K562 (cell line): Measurements from ENCODE around the gene CTPS1. TPM values are rescaled to one million over a fixed set of nuclear protein-coding genes. Genes with fewer than 3 reads are reported as not detected.
A peak's percentile ranks its signal among the peaks of the same experiment; 100 is the strongest.

Experiments used
- CTBP1 ChIP-seq: fragments of 450-650 bp; IDR thresholded peaks from 2 replicates; pipeline ENCODE4 v1.6.1; 2016; ENCODE audit warnings: borderline replicate concordance
- EP300 ChIP-seq: IDR thresholded peaks from 2 replicates; pipeline ENCODE4 v1.6.1; 2012; ENCODE audit warnings: low read length, improper control_type of control experiment
- FOSL1 ChIP-seq: fragments of 200-800 bp; sonication (Bioruptor generic); conservative IDR thresholded peaks from 2 replicates; pipeline ENCODE4 v1.6.1; 2016; ENCODE audit warnings: missing genetic modification characterization, missing compliant biosample characterization
- GABPB1 ChIP-seq: sonication (generic); formaldehyde crosslinking; IDR thresholded peaks from 2 replicates; pipeline ENCODE4 v1.8.0; 2022; ENCODE audit warnings: mild to moderate bottlenecking, missing genetic modification reagents
- HSF4 ChIP-seq: fragments of 250-450 bp; sonication (Bioruptor Pico); IDR thresholded peaks from 2 replicates; pipeline ENCODE4 v2.1.2; 2022; ENCODE audit warnings: mild to moderate bottlenecking, moderate library complexity, borderline replicate concordance
- KDM1A ChIP-seq, 2 experiments: fragments of 450-650 bp; IDR thresholded peaks; 2 replicates each; pipeline ENCODE4 v1.6.1; 2016; ENCODE audit warnings: mild to moderate bottlenecking in 2 of 2
- MEF2D ChIP-seq: conservative IDR thresholded peaks from 2 replicates; pipeline ENCODE4 v1.6.1; 2016; ENCODE audit warnings: low read depth, missing genetic modification characterization, missing compliant biosample characterization
- NCOA1 ChIP-seq: fragments of 450-650 bp; IDR thresholded peaks from 2 replicates; pipeline ENCODE4 v1.6.1; 2016; ENCODE audit warnings: low read depth
- NR2C1 ChIP-seq, 2 experiments: fragments of 450-650 bp; IDR thresholded peaks; 2 replicates each; pipeline ENCODE4 v1.6.1; 2017; ENCODE audit warnings: mild to moderate bottlenecking in 2 of 2, antibody characterized with exemption in 1 of 2, inconsistent platforms in 1 of 2, missing compliant biosample characterization in 1 of 2, missing genetic modification characterization in 1 of 2
- POLR2AphosphoS5 ChIP-seq: IDR thresholded peaks from 2 replicates; pipeline ENCODE4 v1.6.1; 2011; ENCODE audit warnings: mild to moderate bottlenecking, low read depth, low read length, moderate library complexity; ENCODE audit not compliant: control insufficient read depth, insufficient read depth
- PTRF ChIP-seq: fragments of 450-650 bp; IDR thresholded peaks from 2 replicates; pipeline ENCODE4 v1.6.1; 2016; ENCODE audit warnings: mild to moderate bottlenecking, missing genetic modification characterization, missing compliant biosample characterization
- RBFOX2 ChIP-seq: fragments of 200-400 bp; formaldehyde crosslinking; IDR thresholded peaks from 2 replicates; pipeline ENCODE4 v1.6.1; 2017; ENCODE audit warnings: low read depth, mild to moderate bottlenecking, low read length, moderate library complexity
- TCF7 ChIP-seq: sonication (generic); IDR thresholded peaks from 2 replicates; pipeline ENCODE4 v1.6.1; 2016; ENCODE audit warnings: antibody characterized with exemption, borderline replicate concordance
- ZNF23 ChIP-seq: fragments of 250-450 bp; sonication (Bioruptor Pico); IDR thresholded peaks from 2 replicates; pipeline ENCODE4 v1.4.0; 2020; ENCODE audit warnings: mild to moderate bottlenecking
- ZNF507 ChIP-seq: conservative IDR thresholded peaks from 2 replicates; pipeline ENCODE4 v1.6.1; 2017; ENCODE audit warnings: missing genetic modification characterization, missing compliant biosample characterization
- ZNF75A ChIP-seq: fragments of 450-650 bp; formaldehyde crosslinking; IDR thresholded peaks from 2 replicates; pipeline ENCODE4 v1.4.0; 2020; ENCODE audit warnings: mild to moderate bottlenecking
- ZNF778 ChIP-seq: fragments of 450-650 bp; formaldehyde crosslinking; IDR thresholded peaks from 2 replicates; pipeline ENCODE4 v1.4.0; 2020; ENCODE audit warnings: mild to moderate bottlenecking, moderate library complexity
- polyA plus RNA-seq, 8 experiments: library from polyadenylated mRNA; depleted of rRNA in 4 of 8; stranded (reverse) in 5 of 8; unstranded in 3 of 8; fragments of >200 nt; fragmentation: Nextera tagmentation in 2 of 8; fragmentation: Illumina TruSeq in 1 of 8; extraction: Ambion mirVana in 2 of 8; extraction: Trizol in 1 of 8; gene quantifications; 2 replicates each; pipeline versions ENCODE4 v1.2.1 to v1.2.3, GENCODE V29; 2011 to 2014; ENCODE audit warnings: inconsistent platforms in 1 of 8, missing spikeins in 1 of 8
- total RNA-seq, 7 experiments: library from RNA; depleted of rRNA in 6 of 7; stranded (reverse); fragments of >200 nt in 6 of 7; fragmentation: Illumina TruSeq in 2 of 7; extraction: Trizol in 2 of 7; gene quantifications; 2 replicates each; pipeline versions ENCODE4 v1.2.1 to v1.2.3, GENCODE V29; 2011 to 2021; ENCODE audit warnings: low replicate concordance in 1 of 7
- TF ChIP-seq, protein P1 (sequence below): fragments of 200-800 bp; sonication (Bioruptor generic); IDR thresholded peaks from 2 replicates; pipeline ENCODE4 v1.6.1; 2017; ENCODE audit warnings: missing genetic modification characterization, missing compliant biosample characterization
- TF ChIP-seq, protein P2 (sequence below): fragments of 450-650 bp; IDR thresholded peaks from 2 replicates; pipeline ENCODE4 v1.6.1; 2014; ENCODE audit warnings: low read depth, mild to moderate bottlenecking, moderate library complexity, borderline replicate concordance
- TF ChIP-seq, protein P3 (sequence below): IDR thresholded peaks from 2 replicates; pipeline ENCODE4 v1.6.1; 2012; ENCODE audit warnings: low read depth, low read length, improper control_type of control experiment, borderline replicate concordance
- TF ChIP-seq, protein P4 (sequence below): fragments of 450-650 bp; IDR thresholded peaks from 2 replicates; pipeline ENCODE4 v1.6.1; 2018; ENCODE audit not compliant: partially characterized antibody

Gene CTPS1
- total and polyA plus RNA-seq, 9 of the 15 experiments (the other 6 are each of a cell fraction or from before 2014, with no cell fraction given), result 44.4 to 164 (median 87.7) TPM

DNA sequence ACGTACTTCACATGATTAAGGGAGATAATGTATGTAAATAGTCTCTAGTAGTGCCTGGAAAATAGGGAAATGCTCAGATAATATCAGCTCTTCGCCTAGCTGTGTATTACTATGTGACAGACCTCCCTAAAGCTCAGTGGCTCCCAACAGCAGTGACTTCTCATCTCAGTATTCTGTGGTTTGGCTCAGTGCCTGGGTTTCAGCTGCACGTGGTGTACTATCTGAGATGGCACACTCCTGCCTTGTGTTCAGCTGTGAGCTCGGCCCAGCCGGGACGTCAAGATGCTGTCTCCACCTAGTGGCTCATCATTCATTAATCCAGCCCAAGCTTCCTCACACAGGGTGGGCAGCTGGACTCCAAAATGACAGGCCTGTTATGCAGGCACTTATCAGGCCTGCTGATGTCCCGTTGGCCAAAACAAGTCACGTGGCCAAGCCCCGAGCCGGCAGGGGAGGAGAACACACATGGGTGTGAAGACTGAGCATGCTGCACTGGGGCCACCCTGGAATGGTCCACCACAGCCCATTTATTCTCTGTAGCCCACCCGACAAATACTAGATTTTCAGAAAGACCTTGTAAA is 24.2 kb downstream of the CTPS1 start (continued):
- TF ChIP-seq, protein P1, sequence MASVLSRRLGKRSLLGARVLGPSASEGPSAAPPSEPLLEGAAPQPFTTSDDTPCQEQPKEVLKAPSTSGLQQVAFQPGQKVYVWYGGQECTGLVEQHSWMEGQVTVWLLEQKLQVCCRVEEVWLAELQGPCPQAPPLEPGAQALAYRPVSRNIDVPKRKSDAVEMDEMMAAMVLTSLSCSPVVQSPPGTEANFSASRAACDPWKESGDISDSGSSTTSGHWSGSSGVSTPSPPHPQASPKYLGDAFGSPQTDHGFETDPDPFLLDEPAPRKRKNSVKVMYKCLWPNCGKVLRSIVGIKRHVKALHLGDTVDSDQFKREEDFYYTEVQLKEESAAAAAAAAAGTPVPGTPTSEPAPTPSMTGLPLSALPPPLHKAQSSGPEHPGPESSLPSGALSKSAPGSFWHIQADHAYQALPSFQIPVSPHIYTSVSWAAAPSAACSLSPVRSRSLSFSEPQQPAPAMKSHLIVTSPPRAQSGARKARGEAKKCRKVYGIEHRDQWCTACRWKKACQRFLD, result peak; percentile 92
- TF ChIP-seq, protein P2, sequence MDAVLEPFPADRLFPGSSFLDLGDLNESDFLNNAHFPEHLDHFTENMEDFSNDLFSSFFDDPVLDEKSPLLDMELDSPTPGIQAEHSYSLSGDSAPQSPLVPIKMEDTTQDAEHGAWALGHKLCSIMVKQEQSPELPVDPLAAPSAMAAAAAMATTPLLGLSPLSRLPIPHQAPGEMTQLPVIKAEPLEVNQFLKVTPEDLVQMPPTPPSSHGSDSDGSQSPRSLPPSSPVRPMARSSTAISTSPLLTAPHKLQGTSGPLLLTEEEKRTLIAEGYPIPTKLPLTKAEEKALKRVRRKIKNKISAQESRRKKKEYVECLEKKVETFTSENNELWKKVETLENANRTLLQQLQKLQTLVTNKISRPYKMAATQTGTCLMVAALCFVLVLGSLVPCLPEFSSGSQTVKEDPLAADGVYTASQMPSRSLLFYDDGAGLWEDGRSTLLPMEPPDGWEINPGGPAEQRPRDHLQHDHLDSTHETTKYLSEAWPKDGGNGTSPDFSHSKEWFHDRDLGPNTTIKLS, result peak; percentile 78
- TF ChIP-seq, protein P3, sequence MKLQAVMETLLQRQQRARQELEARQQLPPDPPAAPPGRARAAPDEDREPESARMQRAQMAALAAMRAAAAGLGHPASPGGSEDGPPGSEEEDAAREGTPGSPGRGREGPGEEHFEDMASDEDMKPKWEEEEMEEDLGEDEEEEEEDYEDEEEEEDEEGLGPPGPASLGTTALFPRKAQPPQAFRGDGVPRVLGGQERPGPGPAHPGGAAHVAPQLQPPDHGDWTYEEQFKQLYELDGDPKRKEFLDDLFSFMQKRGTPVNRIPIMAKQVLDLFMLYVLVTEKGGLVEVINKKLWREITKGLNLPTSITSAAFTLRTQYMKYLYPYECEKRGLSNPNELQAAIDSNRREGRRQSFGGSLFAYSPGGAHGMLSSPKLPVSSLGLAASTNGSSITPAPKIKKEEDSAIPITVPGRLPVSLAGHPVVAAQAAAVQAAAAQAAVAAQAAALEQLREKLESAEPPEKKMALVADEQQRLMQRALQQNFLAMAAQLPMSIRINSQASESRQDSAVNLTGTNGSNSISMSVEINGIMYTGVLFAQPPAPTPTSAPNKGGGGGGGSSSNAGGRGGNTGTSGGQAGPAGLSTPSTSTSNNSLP, result peak; percentile 57; the same call in 1 of the 2 replicates
- TF ChIP-seq RBFOX2, result peak; percentile 27; the same call in 1 of the 2 replicates
- TF ChIP-seq EP300, result peak; percentile 85
- peak; percentile 85 for TF ChIP-seq GABPB1
- peak; percentile 76 for TF ChIP-seq NCOA1
- TF ChIP-seq MEF2D (tag), result peak; percentile 82
- no peak for TF ChIP-seq PTRF (tag)
- TF ChIP-seq, protein P4, sequence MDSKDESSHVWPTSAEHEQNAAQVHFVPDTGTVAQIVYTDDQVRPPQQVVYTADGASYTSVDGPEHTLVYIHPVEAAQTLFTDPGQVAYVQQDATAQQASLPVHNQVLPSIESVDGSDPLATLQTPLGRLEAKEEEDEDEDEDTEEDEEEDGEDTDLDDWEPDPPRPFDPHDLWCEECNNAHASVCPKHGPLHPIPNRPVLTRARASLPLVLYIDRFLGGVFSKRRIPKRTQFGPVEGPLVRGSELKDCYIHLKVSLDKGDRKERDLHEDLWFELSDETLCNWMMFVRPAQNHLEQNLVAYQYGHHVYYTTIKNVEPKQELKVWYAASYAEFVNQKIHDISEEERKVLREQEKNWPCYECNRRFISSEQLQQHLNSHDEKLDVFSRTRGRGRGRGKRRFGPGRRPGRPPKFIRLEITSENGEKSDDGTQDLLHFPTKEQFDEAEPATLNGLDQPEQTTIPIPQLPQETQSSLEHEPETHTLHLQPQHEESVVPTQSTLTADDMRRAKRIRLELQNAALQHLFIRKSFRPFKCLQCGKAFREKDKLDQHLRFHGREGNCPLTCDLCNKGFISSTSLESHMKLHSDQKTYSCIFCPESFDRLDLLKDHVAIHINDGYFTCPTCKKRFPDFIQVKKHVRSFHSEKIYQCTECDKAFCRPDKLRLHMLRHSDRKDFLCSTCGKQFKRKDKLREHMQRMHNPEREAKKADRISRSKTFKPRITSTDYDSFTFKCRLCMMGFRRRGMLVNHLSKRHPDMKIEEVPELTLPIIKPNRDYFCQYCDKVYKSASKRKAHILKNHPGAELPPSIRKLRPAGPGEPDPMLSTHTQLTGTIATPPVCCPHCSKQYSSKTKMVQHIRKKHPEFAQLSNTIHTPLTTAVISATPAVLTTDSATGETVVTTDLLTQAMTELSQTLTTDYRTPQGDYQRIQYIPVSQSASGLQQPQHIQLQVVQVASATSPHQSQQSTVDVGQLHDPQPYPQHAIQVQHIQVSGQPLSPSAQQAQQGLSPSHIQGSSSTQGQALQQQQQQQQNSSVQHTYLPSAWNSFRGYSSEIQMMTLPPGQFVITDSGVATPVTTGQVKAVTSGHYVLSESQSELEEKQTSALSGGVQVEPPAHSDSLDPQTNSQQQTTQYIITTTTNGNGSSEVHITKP, result peak; percentile 79
- TF ChIP-seq FOSL1 (tag), result peak; percentile 95
- no peak for TF ChIP-seq TCF7
- TF ChIP-seq ZNF75A (CRISPR knock-in tag), result no peak
- TF ChIP-seq ZNF507 (tag), result no peak
- peak; percentile 26; the same call in 1 of the 2 replicates for TF ChIP-seq NR2C1 (IDR thresholded peaks at IDR 0.05)
- TF ChIP-seq NR2C1 (tag; IDR thresholded peaks at IDR 0.05), result no peak
- TF ChIP-seq ZNF778 (CRISPR knock-in tag), result no peak
- TF ChIP-seq ZNF23 (CRISPR knock-in tag), result no peak
- no peak for TF ChIP-seq HSF4 (CRISPR knock-in tag)
- TF ChIP-seq KDM1A (IDR thresholded peaks at IDR 0.05), result peak; percentile 99
- TF ChIP-seq POLR2AphosphoS5, result peak; percentile 98
- peak; percentile 96 for TF ChIP-seq CTBP1
